GM19455 (cell line): ENCODE measurements around the gene MPEG1.

Experiments used
- ATAC-seq: cut with Tn5 transposase; IDR thresholded peaks from one replicate; pipeline ENCODE4 v1.9.1; 2021; ENCODE audit not compliant: unreplicated experiment

Gene MPEG1, protein sequence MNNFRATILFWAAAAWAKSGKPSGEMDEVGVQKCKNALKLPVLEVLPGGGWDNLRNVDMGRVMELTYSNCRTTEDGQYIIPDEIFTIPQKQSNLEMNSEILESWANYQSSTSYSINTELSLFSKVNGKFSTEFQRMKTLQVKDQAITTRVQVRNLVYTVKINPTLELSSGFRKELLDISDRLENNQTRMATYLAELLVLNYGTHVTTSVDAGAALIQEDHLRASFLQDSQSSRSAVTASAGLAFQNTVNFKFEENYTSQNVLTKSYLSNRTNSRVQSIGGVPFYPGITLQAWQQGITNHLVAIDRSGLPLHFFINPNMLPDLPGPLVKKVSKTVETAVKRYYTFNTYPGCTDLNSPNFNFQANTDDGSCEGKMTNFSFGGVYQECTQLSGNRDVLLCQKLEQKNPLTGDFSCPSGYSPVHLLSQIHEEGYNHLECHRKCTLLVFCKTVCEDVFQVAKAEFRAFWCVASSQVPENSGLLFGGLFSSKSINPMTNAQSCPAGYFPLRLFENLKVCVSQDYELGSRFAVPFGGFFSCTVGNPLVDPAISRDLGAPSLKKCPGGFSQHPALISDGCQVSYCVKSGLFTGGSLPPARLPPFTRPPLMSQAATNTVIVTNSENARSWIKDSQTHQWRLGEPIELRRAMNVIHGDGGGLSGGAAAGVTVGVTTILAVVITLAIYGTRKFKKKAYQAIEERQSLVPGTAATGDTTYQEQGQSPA

GRCh38 chr11:59212744-59213631 is at the start of gene MPEG1:
Gene MPEG1, minus strand, starts transcription at chr11:59212927. Its CDS starts 62 bp downstream, at chr11:59212865.
- ATAC-seq, result no peak

GRCh38 chr11:59262177-59262818 is 49.6 kb upstream of the MPEG1 start:
- ATAC-seq, result no peak

GRCh38 chr11:59261150-59261549 is 48.4 kb upstream of the MPEG1 start:
- no peak for ATAC-seq

DNA sequence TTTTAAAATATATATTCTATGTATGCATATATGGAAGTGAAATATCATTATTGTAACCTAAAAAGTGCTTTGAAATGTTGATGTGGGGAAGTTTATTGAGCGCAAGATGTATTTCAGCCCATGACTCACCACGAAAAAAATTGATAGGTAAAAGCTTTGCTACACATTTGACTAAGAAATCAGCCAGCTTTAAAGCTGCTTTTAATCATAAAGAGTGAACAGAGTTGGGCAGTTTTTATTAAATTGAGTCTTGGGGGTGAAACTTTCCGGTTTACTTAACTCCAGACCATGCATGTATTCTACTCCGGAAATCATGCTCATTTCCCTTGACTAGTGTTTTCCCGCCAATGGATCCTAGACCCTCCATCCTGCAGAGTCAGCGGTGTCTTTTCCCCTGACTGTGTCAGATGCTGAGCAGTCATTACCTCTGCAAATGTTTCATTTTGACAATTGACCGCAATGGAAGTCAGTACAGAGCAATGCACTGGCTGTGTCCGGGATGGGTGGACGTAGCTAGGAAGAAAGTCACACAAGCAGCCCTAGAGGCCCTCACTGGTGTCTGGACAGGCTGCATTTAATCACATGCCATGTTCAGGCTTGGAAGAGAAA is 47.2 kb upstream of the MPEG1 start:
- ATAC-seq, result no peak

GRCh38 chr11:59259047-59259446 is 46.3 kb upstream of the MPEG1 start:
- ATAC-seq, result no peak

DNA sequence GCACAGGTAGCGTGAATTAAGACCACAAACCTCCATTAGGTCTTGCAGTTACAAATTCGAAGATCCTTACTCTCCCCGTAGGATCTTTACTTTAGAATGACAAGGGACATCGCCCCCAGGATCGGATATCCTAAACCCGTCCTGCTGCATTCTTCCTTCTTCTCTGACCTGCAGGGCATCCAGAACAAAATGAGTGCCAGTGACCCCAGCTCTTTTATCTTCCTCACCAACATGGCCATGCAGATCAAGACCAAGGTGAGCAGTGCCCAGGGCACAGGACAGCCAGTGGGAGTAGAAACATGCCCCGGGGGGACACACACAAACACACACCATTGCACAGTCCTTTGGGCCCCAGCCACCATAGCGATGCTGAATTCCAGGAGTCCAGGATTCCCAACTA is 42.6 kb upstream of the MPEG1 start:
- ATAC-seq, result no peak

DNA sequence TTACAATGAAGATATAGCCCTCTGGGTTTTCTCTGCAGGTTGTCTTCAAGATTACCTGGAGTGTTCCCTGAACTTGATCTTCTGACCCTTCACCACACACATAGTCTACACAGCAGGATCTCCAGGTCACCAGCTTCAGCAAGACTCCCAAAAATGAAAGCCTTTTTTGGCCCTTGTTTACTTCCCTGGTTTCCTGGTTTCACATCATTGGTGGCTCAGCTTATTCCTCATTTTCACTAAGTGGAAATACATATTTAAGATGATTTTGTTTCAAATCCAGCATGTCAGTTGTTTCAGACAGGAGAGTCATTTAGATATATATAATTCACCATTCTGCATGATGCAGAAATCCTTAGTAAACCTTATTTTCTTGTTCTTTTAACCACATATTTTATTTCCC is 41.6 kb upstream of the MPEG1 start:
- no peak for ATAC-seq

DNA sequence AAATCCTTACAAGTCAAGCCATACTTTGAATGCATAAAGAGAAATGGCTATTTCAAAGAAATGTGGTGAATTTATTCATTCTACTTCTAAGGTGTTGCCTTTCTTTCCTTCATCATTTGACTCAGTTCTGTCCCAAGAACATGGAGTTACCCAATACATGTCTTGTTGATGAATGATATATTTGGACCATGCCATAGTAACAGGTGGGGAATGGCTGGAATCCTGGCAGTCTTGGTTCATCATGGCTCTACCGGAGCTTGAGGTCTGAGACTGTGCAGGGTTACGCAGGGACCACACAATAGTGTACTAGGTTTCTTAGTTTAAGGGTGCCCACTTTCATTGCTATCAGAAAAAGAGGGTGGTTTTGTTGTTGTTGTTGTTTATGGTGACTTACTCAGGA is 40.3 kb upstream of the MPEG1 start:
- no peak for ATAC-seq

DNA sequence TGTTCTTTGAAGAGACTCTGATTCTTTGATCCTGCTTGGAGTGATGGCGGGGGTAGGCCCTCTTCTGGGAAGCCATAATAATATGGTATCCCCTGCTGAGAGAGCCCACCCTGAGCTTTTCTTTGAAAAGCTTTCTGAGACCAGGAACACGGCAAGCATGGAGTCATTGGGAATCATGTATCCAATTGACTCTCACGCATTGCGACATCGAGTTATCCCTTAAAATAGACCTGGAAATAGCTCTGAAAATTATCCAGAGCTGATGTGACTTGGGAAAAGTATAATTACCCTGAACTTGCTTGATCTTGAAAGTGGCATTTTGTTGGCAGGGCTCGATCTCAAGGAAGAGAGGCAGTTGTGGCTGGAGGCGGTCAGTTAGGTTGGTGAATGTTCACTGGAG is 36.8 kb upstream of the MPEG1 start:
- no peak for ATAC-seq

- no peak for ATAC-seq
Observed at GRCh38 chr11:59247531-59248227, 35.0 kb upstream of the MPEG1 start.

DNA sequence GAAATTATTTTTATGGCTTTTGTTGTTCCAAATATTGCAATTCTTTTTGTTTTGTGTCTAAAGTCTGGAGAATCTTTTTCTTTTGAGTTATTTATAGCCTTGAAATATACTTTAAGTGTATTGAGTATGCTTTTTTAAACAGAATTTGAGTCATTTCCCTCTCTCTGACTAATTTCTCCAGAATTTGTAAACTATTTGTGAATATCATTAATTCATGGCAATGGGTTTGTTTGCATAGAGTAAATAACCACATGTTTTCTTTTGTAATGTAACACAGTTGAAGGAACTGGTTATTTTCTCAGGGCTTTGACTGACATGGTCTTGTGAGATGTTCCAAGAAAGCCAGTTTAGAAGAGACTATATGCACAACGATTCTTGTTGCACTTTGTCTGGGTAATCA is 30.9 kb upstream of the MPEG1 start:
- no peak for ATAC-seq

DNA sequence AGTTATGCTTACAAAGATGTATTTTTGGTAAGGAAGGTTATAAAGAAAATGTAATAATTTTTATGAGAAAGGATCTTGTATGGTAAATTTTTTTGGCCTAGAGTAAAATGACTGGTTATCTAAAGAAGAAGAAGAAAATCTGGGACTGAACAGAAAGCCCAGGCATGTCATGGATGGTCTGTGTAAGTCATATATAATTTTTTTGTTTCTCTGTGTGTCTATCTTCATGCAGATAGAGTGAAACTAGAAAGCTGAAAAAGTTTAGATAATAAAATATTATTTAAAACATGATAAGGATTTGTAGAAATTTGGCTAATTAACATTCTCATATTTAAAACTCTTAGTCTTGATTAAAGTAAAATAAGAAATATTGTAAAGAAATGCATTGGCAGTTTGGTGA is 27.6 kb upstream of the MPEG1 start:
- ATAC-seq, result no peak

GRCh38 chr11:59226396-59226795 is 13.7 kb upstream of the MPEG1 start:
- no peak for ATAC-seq

DNA sequence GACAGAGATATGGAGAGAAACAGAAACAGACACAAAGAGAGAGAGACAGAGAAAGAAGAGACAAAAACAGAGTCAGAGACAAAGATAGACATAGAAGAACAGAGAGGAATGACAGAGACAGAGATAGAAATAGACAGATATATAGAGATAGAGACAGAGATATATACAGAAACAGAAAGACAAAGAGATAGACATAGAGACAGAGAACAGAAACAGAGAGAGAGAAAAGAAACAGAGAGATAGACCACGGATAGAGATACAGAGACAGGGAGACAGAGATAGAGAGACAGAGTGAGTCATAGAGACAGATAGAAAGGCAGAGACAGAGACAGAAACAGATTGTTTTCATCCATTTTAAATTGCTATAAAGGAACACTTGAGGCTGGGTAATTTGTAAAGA is 12.3 kb upstream of the MPEG1 start:
- peak; percentile 77 for ATAC-seq

GRCh38 chr11:59224351-59224928 is 11.7 kb upstream of the MPEG1 start:
- ATAC-seq, result peak; percentile 51

- ATAC-seq, result no peak
Observed at GRCh38 chr11:59223611-59224010, 10.9 kb upstream of the MPEG1 start.

- ATAC-seq, result no peak
Observed at GRCh38 chr11:59223177-59223576, 10.4 kb upstream of the MPEG1 start.

DNA sequence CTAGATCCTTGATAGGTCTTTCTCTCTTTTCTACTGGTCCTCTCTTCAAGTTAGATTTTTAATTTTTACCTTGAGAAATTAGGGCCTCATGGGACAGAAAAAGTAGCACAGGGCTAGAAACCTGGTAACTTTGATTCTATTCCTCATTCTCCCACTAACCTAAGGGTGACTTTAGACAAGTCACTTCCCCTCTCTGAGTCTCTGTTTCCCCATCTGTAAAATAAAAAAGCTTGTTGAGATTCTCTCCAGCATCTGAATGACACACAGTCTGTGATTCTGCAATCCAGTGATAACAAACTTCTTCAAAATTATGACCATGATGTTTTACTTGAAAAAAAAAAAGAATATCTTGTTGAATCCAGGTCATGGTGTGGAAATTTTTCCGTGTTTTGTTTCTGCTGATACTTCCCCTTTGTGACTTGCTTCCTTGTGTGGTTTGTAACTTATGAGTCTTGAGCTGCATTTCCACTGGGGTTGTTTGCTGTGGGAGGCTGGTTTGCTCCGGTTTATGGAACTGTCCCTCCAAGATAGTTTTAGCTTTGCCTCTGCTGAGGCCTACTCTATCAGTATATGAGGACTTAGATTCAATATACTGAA is 9.8 kb upstream of the MPEG1 start:
- ATAC-seq, result no peak

GRCh38 chr11:59221441-59221840 is 8.7 kb upstream of the MPEG1 start:
- ATAC-seq, result no peak
